NOMO-1 treated with dmso at 0.1 percent for 144 hours (cell line): ENCODE results near the gene HAPLN2.
A peak's percentile ranks its signal among the peaks of the same experiment; 100 is the strongest.

ENCODE experiments used
- DNase-seq: peaks from one replicate; lab custom pipeline; 2025; ENCODE audit not compliant: unreplicated experiment; lab: John Stamatoyannopoulos, UW

The HAPLN2 gene

GRCh38 chr1:156660752-156661112, 41.5 kb downstream of the HAPLN2 start:
- no peak for DNase-seq

- no peak for DNase-seq
These were observed 43.0 kb downstream of the HAPLN2 start for GRCh38 chr1:156662005-156662799.

GRCh38 chr1:156662800-156663055, 43.5 kb downstream of the HAPLN2 start:
- DNase-seq = no peak

GRCh38 chr1:156663178-156663577, 44.0 kb downstream of the HAPLN2 start:
- no peak for DNase-seq

- no peak for DNase-seq
These were observed 45.0 kb downstream of the HAPLN2 start for GRCh38 chr1:156664046-156664766.

GRCh38 chr1:156664767-156665411, 45.7 kb downstream of the HAPLN2 start:
- DNase-seq = peak; percentile 36

GRCh38 chr1:156665539-156665938, 46.3 kb downstream of the HAPLN2 start:
- DNase-seq = no peak

GRCh38 chr1:156666862-156667609, 47.8 kb downstream of the HAPLN2 start:
- DNase-seq = no peak

GRCh38 chr1:156667610-156667967, 48.4 kb downstream of the HAPLN2 start:
- no peak for DNase-seq

GRCh38 chr1:156667968-156668709, 48.9 kb downstream of the HAPLN2 start:
- DNase-seq = no peak

- no peak for DNase-seq
These were observed 49.8 kb downstream of the HAPLN2 start for GRCh38 chr1:156668801-156669637.

GRCh38 chr1:156669794-156670193, 50.6 kb downstream of the HAPLN2 start:
- no peak for DNase-seq

- no peak for DNase-seq
These were observed 51.1 kb downstream of the HAPLN2 start for GRCh38 chr1:156670359-156670758.

- DNase-seq = no peak
These were observed 51.6 kb downstream of the HAPLN2 start for GRCh38 chr1:156670791-156671190.

GRCh38 chr1:156671804-156672203, 52.6 kb downstream of the HAPLN2 start:
- DNase-seq = no peak

GRCh38 chr1:156673387-156674121, 54.3 kb downstream of the HAPLN2 start:
- no peak for DNase-seq
